Measurements from ENCODE around the gene TMEM240.
"Not testable (repeated sequence)": the region's sequence is repeated elsewhere in the genome, so short reads cannot be mapped to it uniquely, and the experiment has no call there.

Gene TMEM240

GRCh38 chr1:1540818-1541628, 599 bp upstream of the TMEM240 start:
- no peak for DNase-seq (ENCODE audit: low spot score)

- peak; percentile 69 for DNase-seq (ENCODE audit: low spot score)
Observed at GRCh38 chr1:1539310-1540089, 924 bp downstream of the TMEM240 start.

GRCh38 chr1:1538989-1539309, 1.5 kb downstream of the TMEM240 start:
- DNase-seq (ENCODE audit: low spot score): no peak

- no peak for DNase-seq (ENCODE audit: low spot score)
Observed at GRCh38 chr1:1538334-1538733, 2.1 kb downstream of the TMEM240 start.

DNA sequence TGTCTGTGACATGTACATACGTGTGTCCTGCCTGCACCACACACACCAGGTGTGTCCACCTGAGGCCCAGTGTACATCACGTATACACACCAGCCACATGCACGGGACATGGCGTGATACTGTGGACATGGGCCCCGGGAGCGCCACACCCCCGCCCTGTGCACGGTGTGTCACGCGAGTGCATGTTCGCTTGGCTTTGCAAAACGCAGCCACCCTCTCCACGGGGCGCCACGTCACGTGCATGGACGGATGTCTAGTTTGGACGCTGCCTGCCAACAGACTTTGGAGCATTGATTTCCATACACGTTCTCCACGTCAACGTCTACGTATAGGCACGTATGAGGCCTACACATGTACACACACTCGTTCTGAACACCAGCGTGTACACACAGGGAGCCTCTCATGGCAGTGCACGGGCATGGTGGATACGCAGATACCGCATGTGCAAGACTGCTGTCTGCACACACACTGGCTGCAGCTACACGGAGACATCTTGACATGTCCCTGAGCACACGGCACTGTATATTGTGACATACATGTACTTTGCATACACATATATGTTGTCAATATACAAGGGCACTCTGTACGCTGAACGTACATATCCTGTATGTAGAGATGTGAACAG, 2.7 kb downstream of the TMEM240 start:
- no peak for DNase-seq (ENCODE audit: low spot score)

- DNase-seq (ENCODE audit: low spot score): no peak
Observed at GRCh38 chr1:1536938-1537546, 3.4 kb downstream of the TMEM240 start.

- DNase-seq (ENCODE audit: low spot score): no peak
Observed at GRCh38 chr1:1536019-1536937, 4.1 kb downstream of the TMEM240 start.

DNA sequence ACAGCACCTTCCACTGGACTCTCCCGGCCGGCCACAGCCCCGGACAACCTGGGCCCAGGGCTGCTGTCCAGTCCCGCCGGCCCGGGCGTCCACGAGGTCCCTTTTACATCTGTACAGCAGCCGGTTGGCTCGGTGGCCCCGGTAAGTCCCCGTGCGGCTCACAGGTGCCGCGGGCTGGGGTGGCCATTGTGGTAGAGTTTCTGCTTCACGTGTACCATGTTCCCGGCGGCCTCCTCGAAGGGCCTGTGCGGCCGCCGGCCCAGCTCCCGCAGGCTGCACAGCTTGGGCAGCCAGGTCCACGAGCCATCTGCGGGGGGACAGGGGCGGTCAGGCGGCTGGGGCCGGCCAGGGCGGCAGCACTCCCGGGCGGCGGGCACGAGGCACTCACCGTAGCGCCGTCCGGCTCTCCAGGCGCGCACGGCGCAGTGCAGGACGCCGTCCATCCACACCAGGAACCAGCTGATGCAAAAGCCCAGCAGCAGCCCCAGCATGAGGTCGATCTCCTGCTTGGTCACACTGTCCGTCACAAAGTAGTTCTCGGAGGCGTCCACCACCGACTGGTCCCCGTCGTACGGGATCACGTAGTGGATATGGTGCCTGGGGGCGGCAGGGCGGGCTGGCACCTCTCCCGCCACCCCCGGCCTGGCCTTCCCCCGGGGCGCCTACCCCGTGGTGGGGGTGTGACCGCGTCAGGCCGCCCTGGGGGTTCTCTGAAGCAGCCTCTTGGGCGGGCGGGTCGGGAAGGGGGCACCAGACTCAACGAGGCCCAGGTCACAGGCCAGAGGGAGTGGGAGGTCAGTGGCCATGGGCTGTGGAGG, 5.0 kb downstream of the TMEM240 start:
- DNase-seq (ENCODE audit: low spot score): no peak

GRCh38 chr1:1534401-1535154, 5.8 kb downstream of the TMEM240 start:
- DNase-seq (ENCODE audit: low spot score): no peak

DNA sequence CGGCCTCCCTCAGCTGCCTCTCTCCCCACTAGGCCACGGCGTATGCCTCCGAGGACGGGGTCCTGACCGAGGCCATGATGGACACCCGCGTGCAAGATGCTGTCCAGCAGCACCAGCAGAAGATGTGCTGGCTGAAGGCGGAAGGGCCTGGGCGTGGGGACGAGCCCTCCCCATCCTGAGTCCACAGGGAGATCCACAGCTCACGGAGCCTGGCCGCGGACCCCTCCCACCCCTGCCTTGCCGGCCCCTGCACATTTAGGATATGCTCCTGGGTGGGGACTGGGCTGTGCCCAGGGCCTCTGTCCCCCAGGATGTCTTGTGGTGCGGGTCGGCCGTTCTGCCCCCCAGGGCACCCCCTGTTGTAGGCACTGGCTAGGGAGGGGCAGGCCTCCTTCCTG, 6.5 kb downstream of the TMEM240 start:
- not testable (repeated sequence) for DNase-seq (ENCODE audit: low spot score)

DNA sequence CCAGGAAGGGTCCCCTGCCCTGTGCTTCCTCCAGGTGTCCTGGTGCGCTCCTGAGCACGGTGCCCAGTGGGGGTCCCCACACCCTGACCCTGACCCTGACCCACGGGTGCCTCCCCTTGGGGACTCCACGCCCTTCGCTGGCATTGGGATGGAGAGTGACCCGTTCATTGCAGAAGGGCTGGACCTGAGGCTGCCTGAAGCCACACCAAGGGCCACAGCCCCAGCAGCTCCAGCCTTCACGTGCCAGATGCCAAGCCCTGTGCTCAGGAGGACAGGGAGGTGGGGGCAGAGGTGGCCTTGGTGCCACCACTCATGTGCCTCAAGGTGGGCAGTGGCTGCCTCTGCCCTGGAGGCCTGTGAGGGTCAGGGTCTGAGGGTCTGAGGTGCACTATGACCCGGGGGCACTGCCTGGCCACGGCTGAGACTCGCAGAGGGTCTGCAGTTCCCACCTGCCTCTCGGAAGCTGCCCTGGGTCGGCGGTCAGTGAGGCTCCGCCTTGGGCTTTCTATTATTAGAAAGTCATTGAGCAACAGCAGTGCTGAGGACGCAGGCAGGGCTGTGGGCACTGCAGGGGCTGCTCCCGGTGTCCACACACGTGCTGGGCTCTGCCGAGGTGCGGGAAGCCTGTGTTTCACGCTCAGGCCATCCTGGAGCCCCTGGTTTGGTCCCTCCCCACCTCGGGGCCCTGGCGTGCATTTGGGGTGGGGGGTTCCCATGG, 7.1 kb downstream of the TMEM240 start:
- DNase-seq (ENCODE audit: low spot score): not testable (repeated sequence)

DNA sequence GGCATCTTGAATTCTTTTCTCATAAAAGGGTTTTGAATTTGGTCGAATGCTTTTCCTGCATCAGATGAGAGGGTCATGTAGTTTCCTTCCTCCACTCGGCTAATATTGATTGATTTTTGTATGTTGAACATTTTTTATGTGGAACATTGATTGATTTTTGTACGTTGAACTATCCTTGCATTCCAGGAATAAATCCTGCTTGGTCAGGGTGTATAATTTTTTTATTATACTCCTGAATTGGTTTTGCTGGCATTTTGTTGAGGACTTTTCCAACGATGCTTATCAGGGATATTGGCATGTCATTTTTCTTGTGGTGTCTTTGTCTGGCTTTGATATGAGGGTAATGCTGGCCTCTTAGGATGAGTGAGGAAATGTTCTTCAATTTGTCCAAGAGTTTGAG, 8.5 kb downstream of the TMEM240 start:
- no peak for DNase-seq (ENCODE audit: low spot score)

- DNase-seq (ENCODE audit: low spot score): no peak
Observed at GRCh38 chr1:1529936-1530335, 10.5 kb downstream of the TMEM240 start.

GRCh38 chr1:1529321-1529720, 11.1 kb downstream of the TMEM240 start:
- no peak for DNase-seq (ENCODE audit: low spot score)

DNA sequence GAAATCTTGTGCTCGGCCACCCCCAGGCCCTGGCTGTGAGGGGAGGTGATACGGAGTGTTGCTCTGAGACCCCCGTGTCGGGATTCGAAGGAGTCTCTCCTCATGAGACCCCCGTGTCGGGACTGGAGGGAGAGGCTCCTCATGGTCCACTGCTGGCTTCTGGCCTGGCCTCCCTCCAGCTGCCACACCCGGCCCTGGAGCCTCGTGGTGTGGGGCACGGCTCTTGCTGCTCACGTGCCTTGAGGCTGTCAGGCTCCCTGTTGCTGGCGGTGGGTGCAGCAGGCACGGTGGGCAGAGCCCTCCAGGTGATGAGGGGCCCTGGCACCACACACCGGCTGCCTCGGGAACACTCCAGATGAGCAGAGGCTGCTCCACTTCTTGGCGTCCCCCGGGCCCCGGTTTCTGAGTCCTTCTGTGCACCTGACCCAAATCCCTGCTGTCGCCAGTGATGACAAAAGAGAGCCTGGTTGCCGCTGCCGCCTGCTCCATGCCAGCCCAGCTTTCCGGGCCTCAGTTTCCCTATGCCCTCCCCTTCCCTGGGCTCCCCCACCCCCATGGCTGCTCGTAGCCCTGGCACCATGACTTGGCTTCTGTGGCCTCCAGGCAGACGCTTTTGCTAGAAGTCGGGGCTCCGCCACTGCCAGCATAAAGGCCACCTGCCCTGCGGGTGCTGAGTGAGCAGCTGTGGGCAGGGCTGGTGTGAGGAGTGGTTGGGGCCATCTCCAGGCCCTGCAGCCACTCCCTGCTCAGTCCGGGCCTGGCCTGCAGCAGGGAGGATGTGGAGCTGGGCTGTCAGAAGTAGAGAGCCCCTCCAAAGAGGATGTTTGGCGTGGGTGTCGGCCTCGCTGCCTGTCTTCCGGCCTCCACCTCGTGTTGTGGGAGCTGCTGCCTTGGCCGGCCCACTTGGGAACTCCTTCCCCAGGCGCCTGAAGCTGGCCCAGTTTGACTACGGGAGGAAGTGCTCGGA, 11.8 kb downstream of the TMEM240 start:
- DNase-seq (ENCODE audit: low spot score): no peak

DNA sequence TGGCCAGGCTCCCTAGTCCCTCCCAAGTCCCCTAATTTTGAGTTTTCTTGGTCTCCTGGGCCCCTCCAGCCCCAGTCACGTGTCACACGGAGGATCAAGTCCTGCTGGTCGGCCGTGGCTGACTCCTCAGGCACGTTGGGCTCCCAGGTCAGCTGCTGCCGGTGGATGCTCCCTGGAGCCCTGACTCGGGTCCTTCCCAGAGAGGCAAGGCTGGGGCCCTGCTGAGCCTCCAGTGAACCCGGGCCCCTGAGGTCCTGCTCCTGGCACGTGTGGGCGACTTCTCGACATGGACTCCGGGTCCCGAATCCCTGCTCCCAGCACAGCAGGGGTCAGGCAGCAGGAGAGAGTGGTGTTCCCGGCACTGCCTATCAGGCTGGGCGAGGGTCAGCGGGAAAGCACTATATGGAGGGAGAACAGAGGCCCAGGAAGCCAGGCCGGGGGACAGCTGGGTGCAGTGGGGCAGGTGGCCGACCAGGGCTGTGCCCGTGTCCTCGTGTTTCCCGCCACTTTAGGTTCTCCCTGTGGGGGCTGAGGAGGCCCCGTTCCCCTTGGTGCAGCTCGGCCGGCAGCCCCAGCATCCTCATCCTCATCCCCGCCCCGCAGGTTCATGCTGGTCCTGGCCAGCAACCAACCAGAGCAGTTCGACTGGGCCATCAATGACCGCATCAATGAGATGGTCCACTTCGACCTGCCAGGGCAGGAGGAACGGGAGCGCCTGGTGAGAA, 13.2 kb downstream of the TMEM240 start:
- no peak for DNase-seq (ENCODE audit: low spot score)

- not testable (repeated sequence) for DNase-seq (ENCODE audit: low spot score)
Observed at GRCh38 chr1:1526476-1526875, 13.9 kb downstream of the TMEM240 start.
